Activated naive CD4-positive, alpha-beta T cell treated with anti-CD3 and anti-CD28 coated beads, Interleukin-2, amount 50 U/mL, for 16 hours (primary cell): ENCODE data around the gene SP100.

Source experiments
- DNase-seq: peaks from one replicate; pipeline ENCODE4 v3.0.0-alpha.2; 2020

SP100 gene

GRCh38 chr2:230564805-230565779 lies 149.1 kb downstream of the SP100 start:
- no peak for DNase-seq

DNA sequence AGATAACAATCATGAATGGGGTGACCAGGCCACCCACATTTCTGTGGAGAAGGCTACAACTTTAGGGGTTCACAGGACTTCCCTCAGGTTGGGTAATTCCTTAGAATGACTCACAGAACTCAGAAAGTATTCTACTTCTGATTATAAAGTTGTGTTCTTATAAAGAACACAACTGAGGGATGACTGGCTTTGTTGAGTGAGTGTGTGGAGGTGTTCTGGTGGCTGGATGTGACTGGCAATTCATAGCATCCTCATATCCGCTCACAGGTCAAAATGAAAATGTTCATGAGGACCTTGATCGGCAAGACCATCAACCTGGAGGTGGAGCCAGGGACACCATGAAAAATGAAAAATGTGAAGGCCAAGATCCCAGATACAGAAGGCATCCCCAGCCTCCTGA lies 153.3 kb downstream of the SP100 start:
- no peak for DNase-seq

DNA sequence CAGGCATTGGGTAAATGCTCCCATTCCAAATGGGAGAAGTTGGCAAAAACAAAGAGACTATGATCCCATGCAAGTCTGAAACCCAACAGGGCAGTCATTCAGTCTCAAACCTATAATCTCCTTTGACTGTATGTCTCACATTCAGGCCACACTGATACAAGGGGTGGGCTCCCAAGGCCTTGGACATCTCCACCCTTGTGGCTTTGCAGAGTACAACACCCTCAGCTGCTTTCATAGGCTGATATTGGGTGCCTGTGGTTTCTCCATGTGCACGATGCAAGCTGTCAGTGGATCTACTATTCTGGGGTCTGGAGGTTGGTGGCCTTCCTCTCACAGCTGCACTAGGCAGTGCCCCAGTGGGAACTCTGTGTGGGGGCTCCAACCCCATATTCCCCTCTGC lies 155.0 kb downstream of the SP100 start:
- DNase-seq: no peak

DNA sequence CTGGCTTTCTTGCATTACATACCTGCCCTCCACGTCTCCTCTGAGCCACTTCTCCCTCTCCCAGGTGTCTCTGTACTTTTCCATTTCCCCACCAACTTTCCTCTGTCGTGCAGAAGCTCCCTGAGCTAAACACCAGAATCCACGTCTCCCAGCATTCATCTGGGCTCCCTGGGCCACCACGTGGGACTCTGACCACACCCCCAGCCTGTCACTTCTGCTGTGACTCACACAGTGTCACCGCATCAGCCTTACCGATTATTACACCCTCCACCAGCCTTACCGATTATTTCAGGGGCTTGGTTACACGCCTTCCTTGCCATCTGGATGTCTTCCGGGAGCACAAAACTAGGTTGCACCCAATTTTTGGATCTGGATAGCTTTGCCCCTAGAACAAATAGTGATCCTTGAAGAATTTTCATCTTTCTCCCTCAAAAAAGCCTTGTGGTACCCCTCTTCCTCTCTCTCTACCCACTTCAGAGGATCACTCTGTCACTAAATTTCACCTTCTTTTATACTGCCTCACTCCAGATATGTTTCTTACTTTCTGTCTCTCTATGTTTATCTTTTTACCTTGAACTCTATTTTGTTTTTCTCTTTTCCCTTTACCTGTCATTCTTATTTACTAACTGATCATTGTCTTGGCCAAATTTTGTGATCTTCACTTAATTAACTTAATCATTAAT lies 159.8 kb downstream of the SP100 start:
- DNase-seq: no peak

DNA sequence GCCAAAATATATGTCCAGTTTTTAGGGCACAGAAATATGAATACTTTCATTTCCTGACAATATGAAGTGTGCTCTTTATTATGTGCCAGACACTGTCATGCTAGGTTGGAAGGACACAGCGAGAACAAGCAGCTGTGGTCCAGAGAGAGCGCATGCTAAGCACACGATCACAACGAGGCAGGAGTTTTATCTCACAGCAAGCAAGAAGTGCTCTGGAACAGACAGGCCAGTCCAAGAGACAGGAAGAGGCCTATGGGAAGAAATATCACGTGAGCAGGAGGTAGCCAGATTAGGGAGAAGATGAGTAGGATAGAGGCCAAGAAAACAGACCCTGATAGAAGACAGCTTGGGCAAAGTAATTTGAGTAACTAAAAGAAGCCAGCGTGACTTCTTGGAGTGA lies 161.1 kb downstream of the SP100 start:
- no peak for DNase-seq

- DNase-seq: no peak
These were observed 162.1 kb downstream of the SP100 start for GRCh38 chr2:230578106-230578505.

DNA sequence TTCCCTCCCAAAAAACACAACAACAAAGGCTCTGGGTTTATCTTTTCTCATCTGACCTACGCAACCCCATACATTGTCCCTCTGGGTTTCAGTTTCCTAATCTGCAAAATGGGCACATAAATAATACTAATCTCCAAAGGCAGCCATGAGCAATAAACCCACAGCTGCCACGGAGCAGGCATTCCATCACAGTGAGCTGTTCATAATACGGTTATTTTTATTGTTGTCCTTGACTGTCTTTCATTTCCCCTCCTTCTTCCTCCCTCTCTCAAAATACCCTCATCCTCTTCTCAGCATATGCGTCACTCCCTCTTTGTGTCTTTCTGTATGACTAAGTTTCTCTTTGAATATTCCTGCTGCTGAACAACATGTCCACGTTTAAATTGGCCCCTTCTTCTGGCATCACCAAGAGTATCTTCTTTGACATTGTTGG lies 166.9 kb downstream of the SP100 start:
- no peak for DNase-seq

DNA sequence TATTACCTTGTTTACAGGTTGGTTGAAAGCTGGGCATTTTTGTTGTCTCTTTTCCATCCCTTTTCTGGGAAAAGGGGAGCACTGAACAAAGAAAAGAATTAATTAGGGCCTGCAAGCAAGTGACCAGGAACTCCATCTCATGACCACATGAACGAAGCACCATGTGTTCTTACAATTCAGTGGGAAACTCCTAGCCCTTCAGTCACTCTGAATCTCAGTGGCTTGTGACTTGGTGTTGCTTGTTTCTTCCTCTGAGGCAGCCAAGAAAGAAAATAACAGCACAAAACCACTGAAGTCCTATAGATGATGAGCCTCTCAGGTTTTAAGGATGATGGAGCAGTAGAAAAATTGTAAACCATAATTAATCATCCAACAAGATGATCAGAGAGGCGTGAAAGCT lies 167.6 kb downstream of the SP100 start:
- DNase-seq: no peak

- DNase-seq: no peak
These were observed 170.5 kb downstream of the SP100 start for GRCh38 chr2:230586328-230586982.

DNA sequence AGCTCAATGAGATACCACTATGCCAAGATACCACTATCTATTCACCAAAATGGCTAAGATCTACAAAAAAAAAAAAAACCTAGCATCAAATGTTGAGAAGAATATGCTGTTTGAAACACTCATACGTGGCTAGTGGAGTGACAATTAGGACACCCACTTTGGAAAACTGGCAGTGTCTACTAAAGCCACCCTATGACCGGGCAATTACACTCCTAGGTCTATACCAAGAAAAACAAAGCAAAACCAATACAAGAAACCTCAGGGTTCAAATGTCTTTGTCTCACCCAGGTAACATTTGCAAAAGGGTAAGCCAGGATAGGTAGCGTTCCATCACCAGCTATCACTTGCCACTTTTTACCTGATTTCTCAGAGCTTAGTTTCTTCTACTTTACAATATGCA lies 173.0 kb downstream of the SP100 start:
- DNase-seq: no peak

- peak; percentile 23 for DNase-seq
These were observed 173.6 kb downstream of the SP100 start for GRCh38 chr2:230589497-230590015.

- DNase-seq: no peak
These were observed 174.3 kb downstream of the SP100 start for GRCh38 chr2:230590333-230590732.

DNA sequence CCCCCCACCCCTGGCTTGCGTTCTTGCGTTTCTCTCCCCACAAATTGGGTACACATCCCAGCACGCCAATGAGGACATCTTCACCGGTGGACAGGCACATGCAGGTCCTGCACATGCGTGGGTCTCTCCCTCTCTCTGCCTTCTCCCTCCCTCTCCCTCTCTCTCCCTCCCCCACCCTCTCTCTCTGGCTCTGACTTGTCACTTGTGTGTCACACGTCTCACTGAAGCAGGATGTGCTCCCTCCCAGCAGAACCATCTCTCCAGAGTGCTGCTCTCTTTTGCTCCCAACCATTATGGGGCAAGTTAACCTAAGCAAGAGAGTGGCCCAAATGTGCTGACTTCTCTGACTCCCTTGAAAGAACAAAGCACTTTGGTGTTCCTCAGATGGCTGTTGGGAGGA lies 175.8 kb downstream of the SP100 start:
- no peak for DNase-seq

DNA sequence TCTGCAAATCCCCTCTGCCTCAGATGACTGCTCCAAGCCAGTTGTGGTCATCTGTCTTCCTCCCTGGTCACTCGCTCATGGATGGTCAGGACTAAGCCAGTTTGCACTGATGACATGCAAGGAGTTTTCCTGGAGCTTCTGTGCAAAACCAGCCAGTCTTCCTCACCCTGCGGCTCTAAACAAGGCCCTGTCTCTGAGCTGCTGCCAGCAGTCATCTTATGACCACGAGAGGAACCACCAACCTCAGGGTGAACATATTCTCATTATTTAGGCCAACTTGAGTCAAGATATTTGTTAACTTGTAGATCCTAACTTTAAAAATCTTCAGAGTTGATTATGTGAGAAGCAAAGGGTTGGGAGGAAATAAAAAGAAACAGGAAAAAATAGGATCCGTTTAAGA lies 176.8 kb downstream of the SP100 start:
- no peak for DNase-seq
